ENCODE results near the gene EGR2.

The EGR2 gene

DNA sequence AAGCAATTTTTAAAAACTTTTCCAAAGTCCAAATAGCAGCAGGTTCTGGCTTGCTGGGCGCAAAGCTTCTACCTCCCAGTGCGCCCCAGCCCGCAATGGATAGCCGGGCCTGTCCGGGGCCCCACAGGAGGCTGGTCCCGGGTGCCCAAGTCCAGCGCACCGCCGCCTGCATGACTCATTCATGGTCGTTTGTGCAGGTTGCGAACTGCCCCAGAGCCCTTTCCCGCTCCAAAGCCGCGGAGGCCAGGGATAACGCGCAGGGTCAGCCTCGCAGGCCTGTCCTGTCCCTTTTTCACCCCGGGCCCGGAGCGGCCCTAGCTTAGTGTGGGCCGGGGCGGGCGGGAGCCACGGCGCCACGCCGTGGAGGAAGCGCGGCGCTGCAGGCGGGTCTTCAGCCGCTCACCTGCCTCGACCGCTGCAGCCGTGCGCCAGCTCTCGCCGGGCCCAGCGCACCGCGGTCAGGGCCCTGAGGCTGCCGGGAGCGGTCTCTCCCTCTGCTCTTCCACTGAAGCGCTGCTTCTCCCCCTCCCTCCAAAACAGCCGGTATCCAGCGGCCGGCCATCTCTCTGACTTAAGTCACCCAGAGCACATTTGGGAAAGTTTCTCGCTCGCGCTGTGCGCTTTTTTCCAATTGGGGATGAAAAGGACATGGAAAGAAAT is 1.7 kb upstream of the EGR2 start:
- DNase-seq = peak; percentile 73

- peak; percentile 37 for DNase-seq
Observed at GRCh38 chr10:62817121-62817765, 1.1 kb upstream of the EGR2 start.

GRCh38 chr10:62816076-62816330 is 163 bp downstream of the EGR2 start:
- DNase-seq = no peak

DNA sequence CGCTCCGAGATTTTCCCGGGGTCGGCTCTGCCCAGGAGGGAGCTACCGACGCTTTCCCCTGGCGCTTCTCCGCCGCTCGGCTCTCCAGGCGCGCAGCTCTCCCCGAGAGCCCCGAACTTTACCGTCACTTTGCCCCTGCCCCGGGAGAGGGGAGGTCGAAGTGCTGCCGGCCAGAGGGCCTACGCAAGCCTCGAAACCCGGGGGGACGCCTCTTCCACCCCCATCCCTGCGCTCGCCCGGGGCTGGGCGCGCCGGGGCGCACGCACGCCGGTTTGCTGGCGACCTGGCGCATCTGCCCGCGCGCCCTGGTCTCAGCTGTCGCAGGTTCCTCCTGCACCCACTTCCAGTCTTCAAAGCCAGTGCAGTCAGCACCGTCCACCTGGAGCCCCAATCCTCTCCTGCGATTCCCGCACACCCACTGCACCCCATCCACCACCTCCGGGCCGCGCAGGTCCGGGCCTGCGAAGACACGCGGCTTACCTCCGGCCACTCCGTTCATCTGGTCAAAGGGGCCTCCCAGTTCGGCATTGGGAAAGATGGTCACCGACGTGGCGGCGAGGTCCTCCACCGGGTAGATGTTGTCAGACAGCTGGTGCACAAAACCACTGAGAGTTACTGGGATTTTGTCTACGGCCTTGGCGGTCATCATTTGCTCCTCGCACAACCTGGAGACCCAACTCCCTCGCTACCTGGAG is 638 bp downstream of the EGR2 start:
- DNase-seq = no peak

DNA sequence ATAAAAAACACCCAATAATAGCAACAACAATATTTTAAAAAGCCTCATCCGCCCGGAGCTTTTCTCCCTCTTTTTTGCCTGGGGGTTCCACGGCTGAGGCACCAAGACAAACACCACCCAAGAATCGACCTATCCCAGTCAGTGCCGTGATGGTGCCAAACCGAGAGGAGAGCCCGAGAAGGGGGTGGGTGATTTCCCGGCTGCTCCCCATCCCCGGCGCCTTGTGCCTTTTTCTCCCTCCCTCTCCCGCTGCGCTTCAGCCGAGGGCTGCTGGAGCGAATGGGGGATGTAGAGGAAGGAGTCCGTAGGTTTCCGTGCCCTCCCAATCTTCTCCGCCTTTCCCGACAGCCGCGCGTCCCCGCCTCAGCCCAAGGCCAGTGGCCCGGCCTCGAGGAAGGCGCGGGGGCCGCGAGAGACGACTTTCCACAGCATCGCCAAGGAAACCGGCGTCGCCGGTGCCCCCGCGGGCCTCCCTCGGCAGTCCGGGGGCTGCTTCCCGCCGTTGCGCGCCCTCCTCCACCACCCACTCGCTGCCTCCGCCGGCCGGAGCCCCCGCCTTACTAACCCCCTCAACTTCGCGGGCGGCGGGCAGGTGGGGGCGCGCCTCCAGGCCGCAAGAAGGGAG is 1.3 kb downstream of the EGR2 start:
- no peak for DNase-seq

DNA sequence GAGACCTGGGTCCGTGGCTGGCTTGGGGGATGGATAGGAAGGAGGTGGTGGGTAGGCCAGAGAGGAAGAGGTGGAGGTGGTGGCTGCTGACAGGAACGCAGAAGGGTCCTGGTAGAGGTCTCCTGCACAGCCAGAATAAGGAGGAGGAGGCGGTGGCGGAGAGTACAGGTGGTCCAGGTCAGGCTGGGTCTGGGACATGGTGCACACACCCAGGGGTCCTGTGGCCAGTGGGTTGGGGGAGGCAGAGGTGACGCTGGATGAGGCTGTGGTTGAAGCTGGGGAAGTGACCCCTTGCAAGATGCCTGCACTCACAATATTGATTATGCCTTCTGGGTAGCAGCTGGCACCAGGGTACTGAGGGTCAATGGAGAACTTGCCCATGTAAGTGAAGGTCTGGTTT is 2.2 kb downstream of the EGR2 start:
- DNase-seq = no peak

GRCh38 chr10:62813453-62813852 is 2.7 kb downstream of the EGR2 start:
- DNase-seq = no peak

DNA sequence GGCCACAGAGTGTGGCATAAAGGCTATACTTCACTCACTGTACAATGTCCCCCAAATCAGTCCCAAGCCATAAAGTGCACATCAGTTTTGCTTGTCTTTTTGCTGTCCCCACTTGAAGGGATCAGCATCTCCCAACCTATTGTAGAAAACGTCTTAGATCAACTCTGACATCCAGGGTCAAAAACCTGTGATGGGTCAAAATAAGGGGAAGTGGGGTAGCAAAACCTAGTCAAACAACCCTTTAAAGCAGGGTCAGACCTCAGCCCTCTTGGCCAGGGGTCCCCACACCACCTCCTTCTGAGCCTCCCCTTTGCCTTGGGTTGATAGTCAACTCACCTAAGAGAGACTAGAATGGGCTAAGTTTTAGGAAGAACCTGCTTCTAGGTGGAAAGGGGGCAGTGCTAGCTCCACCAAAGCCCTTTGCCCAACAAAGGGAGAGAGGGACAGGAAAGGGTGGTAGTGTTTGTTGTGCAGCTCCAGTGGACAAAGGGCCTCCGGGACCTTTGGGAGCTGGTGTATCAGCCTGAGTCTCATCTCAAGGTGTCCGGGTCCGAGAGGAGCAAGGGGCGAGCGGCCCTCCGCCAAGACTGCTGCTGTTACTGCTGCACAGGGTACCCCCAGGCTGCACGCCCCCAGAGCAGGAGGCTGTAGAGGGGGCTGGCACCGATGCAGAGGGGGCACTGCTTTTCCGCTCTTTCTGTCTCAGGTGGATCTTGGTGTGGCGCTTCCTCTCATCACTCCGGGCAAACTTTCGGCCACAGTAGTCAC is 3.3 kb downstream of the EGR2 start:
- no peak for DNase-seq

GRCh38 chr10:62811159-62811875 is 4.8 kb downstream of the EGR2 start:
- DNase-seq = no peak

DNA sequence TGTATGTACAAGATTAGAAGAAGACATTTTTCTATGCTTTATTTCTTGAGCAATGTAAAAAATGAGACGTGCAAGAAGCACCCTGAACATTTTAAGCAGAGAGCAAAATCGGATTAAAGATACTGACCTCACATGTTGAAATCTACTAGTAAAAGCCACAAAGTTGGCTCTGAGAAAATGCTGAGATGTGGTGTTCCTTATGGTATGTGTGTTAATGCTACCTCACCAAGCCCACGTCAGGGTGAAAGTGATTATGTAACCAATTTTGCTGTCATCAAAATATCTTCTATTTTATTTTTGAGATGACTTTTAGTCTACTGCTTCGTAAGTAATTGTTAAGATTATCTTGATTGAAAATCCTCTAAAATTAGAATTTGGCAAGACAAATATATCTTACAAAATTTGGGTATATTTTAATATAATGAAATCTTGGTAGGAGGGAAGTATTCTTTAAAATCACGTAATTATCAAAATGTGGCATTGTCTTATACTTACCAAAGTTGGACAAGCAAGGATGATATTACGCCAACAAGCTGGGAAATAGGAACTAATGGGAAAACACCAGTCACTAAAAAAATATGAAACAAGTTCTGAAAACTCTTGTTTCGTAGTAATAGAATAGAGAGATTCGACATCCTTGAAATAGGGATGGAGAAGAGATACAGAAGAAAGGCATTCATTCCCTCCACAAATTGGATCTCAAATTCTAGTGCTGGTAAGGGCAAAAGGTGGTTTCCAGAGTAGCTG is 5.8 kb downstream of the EGR2 start:
- DNase-seq = no peak

DNA sequence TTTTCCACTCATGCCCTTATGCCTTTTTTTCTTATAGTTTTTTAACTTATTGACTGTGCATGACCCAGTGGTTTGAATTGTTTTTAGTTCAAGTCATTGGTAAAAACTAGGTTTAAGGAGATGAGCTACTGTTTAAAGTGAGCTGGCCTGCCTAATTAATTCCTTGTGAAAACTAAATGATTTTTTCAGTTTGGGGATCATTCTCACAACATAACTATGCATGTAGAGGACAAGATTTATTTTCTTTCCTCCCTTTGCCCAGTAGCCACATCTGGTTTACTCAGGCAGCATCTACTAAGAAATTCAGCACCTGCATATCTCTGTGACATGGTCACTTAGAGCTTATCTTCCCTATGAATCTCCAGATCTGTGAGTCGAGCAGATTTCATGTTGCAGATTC is 9.9 kb downstream of the EGR2 start:
- no peak for DNase-seq

DNA sequence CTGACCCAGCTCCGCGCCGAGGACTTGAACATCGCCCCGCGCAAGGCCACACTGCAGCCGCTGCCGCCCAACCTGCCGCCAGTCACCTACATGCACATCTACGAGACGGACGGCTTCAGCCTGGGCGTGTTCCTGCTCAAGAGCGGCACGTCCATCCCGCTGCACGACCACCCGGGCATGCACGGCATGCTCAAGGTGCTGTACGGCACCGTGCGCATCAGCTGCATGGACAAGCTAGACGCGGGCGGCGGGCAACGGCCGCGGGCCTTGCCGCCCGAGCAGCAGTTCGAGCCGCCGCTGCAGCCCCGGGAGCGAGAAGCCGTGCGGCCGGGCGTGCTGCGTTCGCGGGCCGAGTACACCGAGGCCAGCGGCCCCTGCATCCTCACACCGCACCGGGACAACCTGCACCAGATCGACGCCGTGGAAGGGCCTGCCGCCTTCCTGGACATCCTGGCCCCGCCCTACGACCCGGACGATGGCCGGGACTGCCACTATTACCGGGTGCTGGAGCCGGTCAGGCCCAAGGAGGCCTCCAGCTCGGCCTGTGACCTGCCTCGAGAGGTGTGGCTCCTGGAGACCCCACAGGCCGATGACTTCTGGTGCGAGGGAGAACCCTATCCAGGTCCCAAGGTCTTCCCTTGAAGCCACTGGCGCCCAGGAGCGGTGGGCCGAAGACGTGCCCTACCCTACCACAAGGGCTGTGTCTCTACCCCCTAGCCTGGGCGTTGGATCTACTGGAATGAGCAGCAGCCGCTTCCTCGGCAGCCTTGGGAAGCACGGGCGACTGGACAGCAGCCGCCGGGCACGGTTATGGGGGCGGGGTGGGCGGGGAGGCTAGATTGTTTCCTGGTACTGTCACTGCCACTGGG is 10.7 kb downstream of the EGR2 start:
- DNase-seq = peak; percentile 2

GRCh38 chr10:62804356-62805230 is 11.6 kb downstream of the EGR2 start, which contains the start of gene ADO:
ADO (plus strand) TSS chr10:62804720; CDS start chr10:62805060, 340 bp downstream.
- DNase-seq = peak; percentile 94

- DNase-seq = peak; percentile 61
Observed at GRCh38 chr10:62803724-62804355, 12.3 kb downstream of the EGR2 start.

GRCh38 chr10:62801871-62802270 is 14.3 kb downstream of the EGR2 start:
- DNase-seq = no peak

GRCh38 chr10:62796896-62797295 is 19.3 kb downstream of the EGR2 start:
- no peak for DNase-seq

GRCh38 chr10:62795762-62796161 is 20.4 kb downstream of the EGR2 start:
- no peak for DNase-seq

GRCh38 chr10:62795100-62795499 is 21.1 kb downstream of the EGR2 start:
- DNase-seq = no peak

- no peak for DNase-seq
Observed at GRCh38 chr10:62794306-62794705, 21.9 kb downstream of the EGR2 start.
